DMS53 treated with DMSO at 0.1 percent for 48 hours (cell line): ENCODE data around the gene PI4KA.
"Not testable (repeated sequence)": the region's sequence is repeated elsewhere in the genome, so short reads cannot be mapped to it uniquely, and the experiment has no call there.

Experiments used
- DNase-seq: peaks from one replicate; lab custom pipeline; 2025; ENCODE audit not compliant: unreplicated experiment; lab: John Stamatoyannopoulos, UW

PI4KA gene

GRCh38 chr22:20702175-20702545, 156.5 kb downstream of the PI4KA start:
- not testable (repeated sequence) for DNase-seq

- not testable (repeated sequence) for DNase-seq
These were observed 156.9 kb downstream of the PI4KA start for GRCh38 chr22:20701680-20702136.

- not testable (repeated sequence) for DNase-seq
These were observed 158.3 kb downstream of the PI4KA start for GRCh38 chr22:20700347-20700746.

GRCh38 chr22:20699856-20700255, 158.8 kb downstream of the PI4KA start:
- not testable (repeated sequence) for DNase-seq

GRCh38 chr22:20697481-20698113, 161.0 kb downstream of the PI4KA start:
- not testable (repeated sequence) for DNase-seq

- DNase-seq, result not testable (repeated sequence)
These were observed 162.6 kb downstream of the PI4KA start for GRCh38 chr22:20696056-20696455.

GRCh38 chr22:20695205-20695604, 163.4 kb downstream of the PI4KA start:
- not testable (repeated sequence) for DNase-seq

GRCh38 chr22:20694256-20694655, 164.4 kb downstream of the PI4KA start:
- DNase-seq, result not testable (repeated sequence)

- DNase-seq, result not testable (repeated sequence)
These were observed 165.7 kb downstream of the PI4KA start for GRCh38 chr22:20692926-20693325.

- not testable (repeated sequence) for DNase-seq
These were observed 167.9 kb downstream of the PI4KA start for GRCh38 chr22:20690586-20691317.

- DNase-seq, result not testable (repeated sequence)
These were observed 171.0 kb downstream of the PI4KA start for GRCh38 chr22:20687356-20688172.

GRCh38 chr22:20685764-20686163, 172.8 kb downstream of the PI4KA start:
- not testable (repeated sequence) for DNase-seq

- DNase-seq, result not testable (repeated sequence)
These were observed 179.7 kb downstream of the PI4KA start for GRCh38 chr22:20678792-20679435.

- no peak for DNase-seq
These were observed 180.8 kb downstream of the PI4KA start for GRCh38 chr22:20677684-20678242.

GRCh38 chr22:20675613-20676012, 183.0 kb downstream of the PI4KA start:
- DNase-seq, result not testable (repeated sequence)

GRCh38 chr22:20674998-20675397, 183.6 kb downstream of the PI4KA start:
- no peak for DNase-seq

- DNase-seq, result no peak
These were observed 185.1 kb downstream of the PI4KA start for GRCh38 chr22:20673295-20674195.

- no peak for DNase-seq
These were observed 185.9 kb downstream of the PI4KA start for GRCh38 chr22:20672732-20673131.

GRCh38 chr22:20672082-20672424, 186.6 kb downstream of the PI4KA start:
- DNase-seq, result no peak
